SK-N-SH treated with all-trans-retinoic acid at 6 μM for 48 hours (cell line): ENCODE data around the gene ENDOV.

Experiments
- ATAC-seq: fragments of 200-7000 bp; cut with Tn5 transposase; 3 replicates; pipeline ENCODE4 v1.9.1; 2020; ENCODE audit warnings: mild to moderate bottlenecking, moderate library complexity
- ARNTL ChIP-seq: fragments of 450-650 bp; formaldehyde crosslinking; IDR thresholded peaks from 2 replicates; pipeline ENCODE4 v1.5.0; 2020; ENCODE audit warnings: low read depth, mild to moderate bottlenecking, moderate library complexity, borderline replicate concordance
- BACH2 ChIP-seq: fragments of 250-450 bp; sonication (Bioruptor Pico); IDR thresholded peaks from 2 replicates; pipeline ENCODE4 v1.9.0; 2021; ENCODE audit warnings: mild to moderate bottlenecking, borderline replicate concordance
- ESRRG ChIP-seq: fragments of 250-450 bp; sonication (Bioruptor Pico); IDR thresholded peaks from 2 replicates; pipeline ENCODE4 v1.6.1; 2021; ENCODE audit warnings: mild to moderate bottlenecking
- GLIS3 ChIP-seq: fragments of 250-450 bp; sonication (Bioruptor Pico); IDR thresholded peaks from 2 replicates; pipeline ENCODE4 v1.5.0; 2020; ENCODE audit warnings: mild to moderate bottlenecking, moderate library complexity
- OSR1 ChIP-seq: fragments of 250-450 bp; sonication (Bioruptor Pico); IDR thresholded peaks from 2 replicates; pipeline ENCODE4 v1.8.0; 2022; ENCODE audit warnings: moderate library complexity, mild to moderate bottlenecking, inconsistent platforms
- RARB ChIP-seq: fragments of 250-450 bp; sonication (Bioruptor Pico); IDR thresholded peaks from 2 replicates; pipeline ENCODE4 v1.8.0; 2021; ENCODE audit warnings: mild to moderate bottlenecking, moderate library complexity
- SNAI2 ChIP-seq: fragments of 250-450 bp; sonication (Bioruptor Pico); IDR thresholded peaks from 2 replicates; pipeline ENCODE4 v1.5.0; 2020; ENCODE audit warnings: mild to moderate bottlenecking, moderate library complexity
- TOX ChIP-seq: fragments of 250-450 bp; sonication (Bioruptor Pico); IDR thresholded peaks from 2 replicates; pipeline ENCODE4 v1.8.0; 2021; ENCODE audit warnings: mild to moderate bottlenecking, moderate library complexity, borderline replicate concordance
- ZFP3 ChIP-seq: fragments of 250-450 bp; sonication (Bioruptor Pico); IDR thresholded peaks from 2 replicates; pipeline ENCODE4 v1.5.0; 2020; ENCODE audit warnings: mild to moderate bottlenecking, moderate library complexity
- ZFP30 ChIP-seq: fragments of 450-650 bp; formaldehyde crosslinking; IDR thresholded peaks from 2 replicates; pipeline ENCODE4 v1.5.0; 2022; ENCODE audit warnings: mild to moderate bottlenecking, moderate library complexity
- ZNF565 ChIP-seq: fragments of 450-650 bp; formaldehyde crosslinking; conservative IDR thresholded peaks from 2 replicates; pipeline ENCODE4 v1.5.0; 2020; ENCODE audit warnings: low read depth, mild to moderate bottlenecking, moderate library complexity
- ZNF70 ChIP-seq: fragments of 450-650 bp; formaldehyde crosslinking; IDR thresholded peaks from 2 replicates; pipeline ENCODE4 v1.5.0; 2020; ENCODE audit warnings: mild to moderate bottlenecking, moderate library complexity
- ZNF8 ChIP-seq: fragments of 450-650 bp; formaldehyde crosslinking; IDR thresholded peaks from 2 replicates; pipeline ENCODE4 v1.5.0; 2020; ENCODE audit warnings: mild to moderate bottlenecking, moderate library complexity
- TF ChIP-seq, protein P1 (sequence below): fragments of 250-450 bp; sonication (Bioruptor Pico); IDR thresholded peaks from 2 replicates; pipeline ENCODE4 v1.5.1; 2021; ENCODE audit warnings: mild to moderate bottlenecking, moderate library complexity
- TF ChIP-seq, protein P2 (sequence below): fragments of 250-450 bp; sonication (Bioruptor Pico); IDR thresholded peaks from 2 replicates; pipeline ENCODE4 v1.8.0; 2020; ENCODE audit warnings: mild to moderate bottlenecking, moderate library complexity, borderline replicate concordance
- TF ChIP-seq, protein P3 (sequence below): fragments of 250-450 bp; sonication (Bioruptor Pico); IDR thresholded peaks from 2 replicates; pipeline ENCODE4 v1.5.1; 2020; ENCODE audit warnings: low read depth, mild to moderate bottlenecking, moderate library complexity
- TF ChIP-seq, protein P4 (sequence below): fragments of 250-450 bp; sonication (Bioruptor Pico); IDR thresholded peaks from 2 replicates; pipeline ENCODE4 v1.5.0; 2020; ENCODE audit warnings: mild to moderate bottlenecking, moderate library complexity

Gene ENDOV

DNA sequence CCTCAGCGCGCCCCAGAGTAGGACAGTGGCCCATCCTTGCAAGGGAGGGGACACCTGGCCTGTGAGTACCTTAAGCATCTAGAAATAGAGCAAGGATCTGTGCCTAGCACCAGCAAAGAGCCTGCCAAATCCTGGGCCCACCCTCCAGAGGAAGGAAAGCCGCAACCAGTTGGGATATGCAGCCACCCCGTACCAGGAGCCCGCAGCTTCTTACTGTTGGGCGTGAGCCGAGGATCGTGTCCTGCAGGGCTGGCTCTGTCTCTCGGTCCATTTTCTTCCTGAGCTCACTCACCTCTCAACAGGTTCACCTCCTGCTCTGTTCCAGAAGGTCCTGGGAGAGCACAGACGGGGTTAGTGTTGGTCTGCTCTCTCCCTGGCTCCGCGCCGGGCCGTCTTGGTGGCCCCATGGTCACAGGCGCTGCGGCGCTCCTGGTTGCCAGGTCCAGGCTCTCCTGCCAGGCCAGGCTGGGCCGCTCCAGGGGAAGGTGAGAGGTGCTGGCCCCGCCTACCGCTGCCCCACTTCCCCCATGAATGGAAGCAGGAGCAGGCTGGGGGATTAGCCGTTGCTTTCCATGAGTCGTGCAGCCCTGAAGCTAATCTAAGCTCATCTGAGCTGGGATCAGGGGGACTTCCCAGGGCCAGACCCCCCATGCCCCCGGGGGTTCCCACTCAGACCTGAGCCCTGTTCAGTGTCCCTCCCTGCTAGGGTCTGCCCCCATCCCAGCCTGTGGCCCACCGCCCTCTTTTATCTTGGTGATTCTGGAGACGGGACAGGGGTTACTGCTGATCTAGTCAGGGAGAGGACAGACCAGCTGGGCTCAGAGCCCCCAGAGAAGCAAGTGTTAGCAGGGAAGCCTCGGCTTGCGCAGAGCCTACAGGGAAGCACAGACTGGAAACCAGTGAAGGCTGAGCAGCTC is 12.7 kb downstream of the ENDOV start:
- no peak for ATAC-seq

DNA sequence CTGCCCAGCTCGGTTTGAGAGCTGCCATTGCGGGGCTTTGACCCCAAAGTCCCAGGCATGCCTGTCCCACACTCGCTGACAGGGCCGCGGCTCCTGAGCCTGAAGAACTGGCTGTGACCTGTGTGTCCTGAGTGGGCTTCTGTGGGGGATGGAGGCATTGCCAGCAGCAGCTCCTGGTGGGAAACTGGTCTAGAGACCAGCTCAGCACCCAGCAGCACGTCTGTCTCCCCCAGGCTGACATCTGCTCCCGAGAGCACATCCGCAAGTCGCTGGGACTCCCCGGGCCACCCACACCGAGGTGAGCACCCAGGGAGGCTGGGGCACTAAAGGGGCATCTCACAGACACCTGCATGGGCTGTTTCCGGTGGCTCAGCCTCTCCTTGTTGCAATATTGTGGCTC is 13.4 kb downstream of the ENDOV start:
- TF ChIP-seq, protein P1, sequence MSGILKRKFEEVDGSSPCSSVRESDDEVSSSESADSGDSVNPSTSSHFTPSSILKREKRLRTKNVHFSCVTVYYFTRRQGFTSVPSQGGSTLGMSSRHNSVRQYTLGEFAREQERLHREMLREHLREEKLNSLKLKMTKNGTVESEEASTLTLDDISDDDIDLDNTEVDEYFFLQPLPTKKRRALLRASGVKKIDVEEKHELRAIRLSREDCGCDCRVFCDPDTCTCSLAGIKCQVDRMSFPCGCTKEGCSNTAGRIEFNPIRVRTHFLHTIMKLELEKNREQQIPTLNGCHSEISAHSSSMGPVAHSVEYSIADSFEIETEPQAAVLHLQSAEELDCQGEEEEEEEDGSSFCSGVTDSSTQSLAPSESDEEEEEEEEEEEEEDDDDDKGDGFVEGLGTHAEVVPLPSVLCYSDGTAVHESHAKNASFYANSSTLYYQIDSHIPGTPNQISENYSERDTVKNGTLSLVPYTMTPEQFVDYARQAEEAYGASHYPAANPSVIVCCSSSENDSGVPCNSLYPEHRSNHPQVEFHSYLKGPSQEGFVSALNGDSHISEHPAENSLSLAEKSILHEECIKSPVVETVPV: no peak
- TF ChIP-seq ZNF565 (CRISPR knock-in tag) (no peak), OSR1 (CRISPR knock-in tag) (no peak), ZFP30 (CRISPR knock-in tag) (no peak), ZNF70 (CRISPR knock-in tag) (no peak), BACH2 (CRISPR knock-in tag) (no peak), ESRRG (CRISPR knock-in tag) (no peak), RARB (CRISPR knock-in tag) (no peak), ARNTL (CRISPR knock-in tag) (no peak)
- TF ChIP-seq, protein P2, sequence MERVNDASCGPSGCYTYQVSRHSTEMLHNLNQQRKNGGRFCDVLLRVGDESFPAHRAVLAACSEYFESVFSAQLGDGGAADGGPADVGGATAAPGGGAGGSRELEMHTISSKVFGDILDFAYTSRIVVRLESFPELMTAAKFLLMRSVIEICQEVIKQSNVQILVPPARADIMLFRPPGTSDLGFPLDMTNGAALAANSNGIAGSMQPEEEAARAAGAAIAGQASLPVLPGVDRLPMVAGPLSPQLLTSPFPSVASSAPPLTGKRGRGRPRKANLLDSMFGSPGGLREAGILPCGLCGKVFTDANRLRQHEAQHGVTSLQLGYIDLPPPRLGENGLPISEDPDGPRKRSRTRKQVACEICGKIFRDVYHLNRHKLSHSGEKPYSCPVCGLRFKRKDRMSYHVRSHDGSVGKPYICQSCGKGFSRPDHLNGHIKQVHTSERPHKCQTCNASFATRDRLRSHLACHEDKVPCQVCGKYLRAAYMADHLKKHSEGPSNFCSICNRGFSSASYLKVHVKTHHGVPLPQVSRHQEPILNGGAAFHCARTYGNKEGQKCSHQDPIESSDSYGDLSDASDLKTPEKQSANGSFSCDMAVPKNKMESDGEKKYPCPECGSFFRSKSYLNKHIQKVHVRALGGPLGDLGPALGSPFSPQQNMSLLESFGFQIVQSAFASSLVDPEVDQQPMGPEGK (CRISPR knock-in tag): no peak
- TF ChIP-seq, protein P3, sequence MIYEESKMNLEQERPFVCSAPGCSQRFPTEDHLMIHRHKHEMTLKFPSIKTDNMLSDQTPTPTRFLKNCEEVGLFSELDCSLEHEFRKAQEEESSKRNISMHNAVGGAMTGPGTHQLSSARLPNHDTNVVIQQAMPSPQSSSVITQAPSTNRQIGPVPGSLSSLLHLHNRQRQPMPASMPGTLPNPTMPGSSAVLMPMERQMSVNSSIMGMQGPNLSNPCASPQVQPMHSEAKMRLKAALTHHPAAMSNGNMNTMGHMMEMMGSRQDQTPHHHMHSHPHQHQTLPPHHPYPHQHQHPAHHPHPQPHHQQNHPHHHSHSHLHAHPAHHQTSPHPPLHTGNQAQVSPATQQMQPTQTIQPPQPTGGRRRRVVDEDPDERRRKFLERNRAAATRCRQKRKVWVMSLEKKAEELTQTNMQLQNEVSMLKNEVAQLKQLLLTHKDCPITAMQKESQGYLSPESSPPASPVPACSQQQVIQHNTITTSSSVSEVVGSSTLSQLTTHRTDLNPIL (CRISPR knock-in tag): no peak
- no peak for ATAC-seq

More for the DNA sequence above, 12.7 kb downstream of the ENDOV start:
- no peak for TF ChIP-seq ZNF565 (CRISPR knock-in tag)
- no peak for TF ChIP-seq ARNTL (CRISPR knock-in tag)
- TF ChIP-seq GLIS3 (CRISPR knock-in tag): no peak
- TF ChIP-seq ZNF8 (CRISPR knock-in tag): no peak
- TF ChIP-seq TOX (CRISPR knock-in tag): no peak

DNA sequence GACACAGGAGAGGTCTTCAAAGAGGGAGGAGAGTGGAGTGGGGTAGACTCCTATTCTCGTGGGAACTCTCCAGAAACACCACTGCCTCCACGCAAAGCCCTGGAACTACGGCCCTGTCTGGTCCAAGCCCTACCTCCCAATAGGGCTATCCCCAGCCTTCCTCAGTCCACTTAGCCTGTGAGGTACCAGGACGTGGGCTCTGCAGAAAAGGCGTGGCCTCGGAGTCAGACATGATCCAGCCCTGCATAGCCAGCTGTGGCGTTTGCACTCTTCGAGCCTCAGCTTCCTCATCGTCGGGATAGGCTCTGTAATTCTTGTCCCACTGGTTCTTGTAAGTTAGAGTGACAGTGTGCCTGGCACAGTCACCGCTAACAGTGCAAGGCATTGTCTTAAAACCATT is 13.8 kb downstream of the ENDOV start:
- no peak for ATAC-seq
- TF ChIP-seq ZFP30 (CRISPR knock-in tag) (no peak), BACH2 (CRISPR knock-in tag) (no peak), ZFP3 (no peak), TOX (CRISPR knock-in tag) (no peak)

DNA sequence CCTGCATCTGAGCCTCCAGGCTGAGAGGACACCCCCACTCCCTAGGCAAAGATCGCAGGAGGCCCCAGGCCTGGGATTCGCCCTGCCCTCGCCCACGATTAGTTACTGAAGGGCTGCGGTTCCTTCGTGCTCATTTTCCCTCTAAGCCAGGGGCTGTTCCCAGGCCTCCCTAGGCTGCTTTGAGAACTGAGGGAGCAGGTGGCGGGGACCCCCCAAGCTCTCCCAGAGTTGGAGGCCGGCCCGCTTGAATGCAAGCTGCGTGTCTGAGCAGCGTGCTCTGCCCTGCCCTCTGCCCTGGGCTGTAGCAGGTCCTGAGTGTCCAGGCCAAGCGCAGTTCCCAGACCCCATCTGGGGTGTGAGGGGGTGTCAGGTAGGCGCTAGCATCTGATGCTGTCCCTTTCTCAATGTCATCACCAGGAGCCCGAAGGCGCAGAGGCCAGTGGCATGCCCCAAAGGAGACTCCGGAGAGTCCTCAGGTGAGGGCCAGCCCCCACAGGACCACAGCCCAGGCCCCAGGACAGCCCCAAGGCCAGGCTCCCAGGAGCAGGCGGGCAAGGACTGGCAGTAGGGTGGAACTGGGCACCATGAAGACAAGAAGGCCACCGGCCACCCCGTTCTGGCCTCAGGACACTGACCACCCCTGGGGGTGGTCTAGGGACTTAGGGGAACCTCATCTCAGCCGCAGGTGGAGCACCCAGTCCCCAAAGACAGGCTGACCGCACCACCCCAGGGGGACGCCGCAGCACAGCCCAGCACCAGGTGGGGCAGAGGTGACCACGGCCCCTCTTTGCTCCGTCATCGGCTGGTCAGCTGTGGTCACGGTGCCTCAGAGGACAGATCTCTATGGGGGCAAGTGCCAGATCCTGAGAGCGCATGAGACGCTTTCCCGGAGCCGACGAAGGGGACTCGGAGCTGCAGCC is 14.6 kb downstream of the ENDOV start:
- no peak for ATAC-seq
- TF ChIP-seq RARB (CRISPR knock-in tag) (no peak), OSR1 (CRISPR knock-in tag) (no peak), GLIS3 (CRISPR knock-in tag) (no peak), BACH2 (CRISPR knock-in tag) (no peak), ARNTL (CRISPR knock-in tag) (no peak), ZNF70 (CRISPR knock-in tag) (no peak), ZFP3 (no peak), ZNF565 (CRISPR knock-in tag) (no peak), SNAI2 (CRISPR knock-in tag) (no peak)
- TF ChIP-seq, protein P4, sequence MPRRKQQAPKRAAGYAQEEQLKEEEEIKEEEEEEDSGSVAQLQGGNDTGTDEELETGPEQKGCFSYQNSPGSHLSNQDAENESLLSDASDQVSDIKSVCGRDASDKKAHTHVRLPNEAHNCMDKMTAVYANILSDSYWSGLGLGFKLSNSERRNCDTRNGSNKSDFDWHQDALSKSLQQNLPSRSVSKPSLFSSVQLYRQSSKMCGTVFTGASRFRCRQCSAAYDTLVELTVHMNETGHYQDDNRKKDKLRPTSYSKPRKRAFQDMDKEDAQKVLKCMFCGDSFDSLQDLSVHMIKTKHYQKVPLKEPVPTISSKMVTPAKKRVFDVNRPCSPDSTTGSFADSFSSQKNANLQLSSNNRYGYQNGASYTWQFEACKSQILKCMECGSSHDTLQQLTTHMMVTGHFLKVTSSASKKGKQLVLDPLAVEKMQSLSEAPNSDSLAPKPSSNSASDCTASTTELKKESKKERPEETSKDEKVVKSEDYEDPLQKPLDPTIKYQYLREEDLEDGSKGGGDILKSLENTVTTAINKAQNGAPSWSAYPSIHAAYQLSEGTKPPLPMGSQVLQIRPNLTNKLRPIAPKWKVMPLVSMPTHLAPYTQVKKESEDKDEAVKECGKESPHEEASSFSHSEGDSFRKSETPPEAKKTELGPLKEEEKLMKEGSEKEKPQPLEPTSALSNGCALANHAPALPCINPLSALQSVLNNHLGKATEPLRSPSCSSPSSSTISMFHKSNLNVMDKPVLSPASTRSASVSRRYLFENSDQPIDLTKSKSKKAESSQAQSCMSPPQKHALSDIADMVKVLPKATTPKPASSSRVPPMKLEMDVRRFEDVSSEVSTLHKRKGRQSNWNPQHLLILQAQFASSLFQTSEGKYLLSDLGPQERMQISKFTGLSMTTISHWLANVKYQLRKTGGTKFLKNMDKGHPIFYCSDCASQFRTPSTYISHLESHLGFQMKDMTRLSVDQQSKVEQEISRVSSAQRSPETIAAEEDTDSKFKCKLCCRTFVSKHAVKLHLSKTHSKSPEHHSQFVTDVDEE (CRISPR knock-in tag): no peak
- TF ChIP-seq, all 23 proteins: peak for 0
